ENCODE measurements around the gene FXYD4.

The FXYD4 gene

GRCh38 chr10:43380610-43381222 is 9.3 kb downstream of the FXYD4 start:
- TF ChIP-seq RAD21 (IDR thresholded peaks at IDR 0.05; ENCODE audit: low read depth) (no peak), ZBTB7A (IDR thresholded peaks at IDR 0.05; ENCODE audit: low read depth) (no peak), USF1 (IDR thresholded peaks at IDR 0.05) (no peak), TAF1 (IDR thresholded peaks at IDR 0.05; ENCODE audit: low read depth) (no peak), MAX (IDR thresholded peaks at IDR 0.05) (no peak), TEAD4 (IDR thresholded peaks at IDR 0.05) (no peak), EGR1 (IDR thresholded peaks at IDR 0.05) (no peak), CREB1 (IDR thresholded peaks at IDR 0.05; ENCODE audit: low read depth) (no peak), NFIC (IDR thresholded peaks at IDR 0.05) (no peak)

- no peak for TF ChIP-seq TEAD4 (IDR thresholded peaks at IDR 0.05)
- no peak for TF ChIP-seq EGR1 (IDR thresholded peaks at IDR 0.05)
- no peak for TF ChIP-seq EP300 (IDR thresholded peaks at IDR 0.05; ENCODE audit: borderline replicate concordance)
- TF ChIP-seq, protein P1, sequence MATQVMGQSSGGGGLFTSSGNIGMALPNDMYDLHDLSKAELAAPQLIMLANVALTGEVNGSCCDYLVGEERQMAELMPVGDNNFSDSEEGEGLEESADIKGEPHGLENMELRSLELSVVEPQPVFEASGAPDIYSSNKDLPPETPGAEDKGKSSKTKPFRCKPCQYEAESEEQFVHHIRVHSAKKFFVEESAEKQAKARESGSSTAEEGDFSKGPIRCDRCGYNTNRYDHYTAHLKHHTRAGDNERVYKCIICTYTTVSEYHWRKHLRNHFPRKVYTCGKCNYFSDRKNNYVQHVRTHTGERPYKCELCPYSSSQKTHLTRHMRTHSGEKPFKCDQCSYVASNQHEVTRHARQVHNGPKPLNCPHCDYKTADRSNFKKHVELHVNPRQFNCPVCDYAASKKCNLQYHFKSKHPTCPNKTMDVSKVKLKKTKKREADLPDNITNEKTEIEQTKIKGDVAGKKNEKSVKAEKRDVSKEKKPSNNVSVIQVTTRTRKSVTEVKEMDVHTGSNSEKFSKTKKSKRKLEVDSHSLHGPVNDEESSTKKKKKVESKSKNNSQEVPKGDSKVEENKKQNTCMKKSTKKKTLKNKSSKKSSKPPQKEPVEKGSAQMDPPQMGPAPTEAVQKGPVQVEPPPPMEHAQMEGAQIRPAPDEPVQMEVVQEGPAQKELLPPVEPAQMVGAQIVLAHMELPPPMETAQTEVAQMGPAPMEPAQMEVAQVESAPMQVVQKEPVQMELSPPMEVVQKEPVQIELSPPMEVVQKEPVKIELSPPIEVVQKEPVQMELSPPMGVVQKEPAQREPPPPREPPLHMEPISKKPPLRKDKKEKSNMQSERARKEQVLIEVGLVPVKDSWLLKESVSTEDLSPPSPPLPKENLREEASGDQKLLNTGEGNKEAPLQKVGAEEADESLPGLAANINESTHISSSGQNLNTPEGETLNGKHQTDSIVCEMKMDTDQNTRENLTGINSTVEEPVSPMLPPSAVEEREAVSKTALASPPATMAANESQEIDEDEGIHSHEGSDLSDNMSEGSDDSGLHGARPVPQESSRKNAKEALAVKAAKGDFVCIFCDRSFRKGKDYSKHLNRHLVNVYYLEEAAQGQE (IDR thresholded peaks at IDR 0.05; ENCODE audit: low read depth) = no peak
- TF ChIP-seq MAX (IDR thresholded peaks at IDR 0.05) = no peak
- no peak for TF ChIP-seq TCF12 (IDR thresholded peaks at IDR 0.05; ENCODE audit: low read depth)
- no peak for TF ChIP-seq CEBPB (IDR thresholded peaks at IDR 0.05)
- TF ChIP-seq RAD21 (IDR thresholded peaks at IDR 0.05; ENCODE audit: low read depth) = no peak
- TF ChIP-seq FOXM1 (IDR thresholded peaks at IDR 0.05; ENCODE audit: borderline replicate concordance, low read depth) = no peak
- no peak for TF ChIP-seq ZBTB7A (IDR thresholded peaks at IDR 0.05; ENCODE audit: low read depth)
- TF ChIP-seq CREB1 (IDR thresholded peaks at IDR 0.05; ENCODE audit: low read depth) = no peak
- no peak for TF ChIP-seq NFIC (IDR thresholded peaks at IDR 0.05)
- TF ChIP-seq USF1 (IDR thresholded peaks at IDR 0.05) = no peak
- no peak for TF ChIP-seq TAF1 (IDR thresholded peaks at IDR 0.05; ENCODE audit: low read depth)
- no peak for TF ChIP-seq YY1 (IDR thresholded peaks at IDR 0.05; ENCODE audit: low read depth)
These were observed 12.0 kb downstream of the FXYD4 start for GRCh38 chr10:43383204-43383971.

DNA sequence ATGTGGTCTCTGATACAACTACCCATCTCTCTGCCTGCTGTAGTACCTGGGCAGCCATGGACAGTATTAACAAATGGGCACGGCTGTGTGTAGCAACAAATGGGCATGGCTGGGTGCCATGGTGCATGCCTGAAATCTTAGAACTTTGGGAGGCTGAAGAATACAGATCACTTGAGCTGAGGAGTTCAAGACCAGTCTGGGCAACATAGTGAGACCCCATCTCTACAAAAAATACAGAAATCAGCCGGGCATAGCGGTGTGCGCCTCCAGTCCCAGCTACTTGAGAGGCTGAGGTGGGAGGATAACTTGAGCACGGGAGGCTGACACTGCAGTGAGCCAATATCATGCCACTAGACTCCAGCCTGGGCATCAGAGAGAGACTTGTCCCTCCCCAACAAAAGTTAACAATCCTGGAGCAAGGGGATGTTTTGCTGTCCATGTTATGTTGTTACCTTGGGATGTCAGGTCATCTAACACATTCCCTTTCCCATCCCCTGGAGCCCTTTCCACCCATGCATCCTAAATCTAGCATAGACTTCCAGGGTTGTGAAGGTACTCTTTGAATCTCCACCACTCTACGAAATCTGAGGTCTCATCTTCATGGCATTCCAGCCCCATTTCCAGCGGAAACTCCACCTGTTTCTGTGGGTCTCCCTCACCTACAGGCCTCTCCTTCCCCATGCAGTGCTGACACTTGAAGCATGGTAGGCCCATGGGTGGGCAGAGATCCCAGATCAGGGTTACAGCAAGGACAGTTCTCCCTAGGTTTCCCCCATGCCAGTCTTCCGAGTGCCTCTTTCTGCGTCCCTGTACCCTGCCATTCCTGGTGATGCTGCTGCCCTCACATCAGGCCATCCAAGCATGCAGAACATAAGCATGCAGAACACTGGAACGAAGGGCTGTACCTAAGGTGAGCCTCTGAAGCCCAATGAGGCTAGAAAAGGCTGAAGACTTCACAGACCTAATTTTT is 13.1 kb downstream of the FXYD4 start:
- TF ChIP-seq RAD21 (IDR thresholded peaks at IDR 0.05; ENCODE audit: low read depth) (no peak), YY1 (IDR thresholded peaks at IDR 0.05; ENCODE audit: low read depth) (no peak), TEAD4 (IDR thresholded peaks at IDR 0.05) (no peak; the same call in 1 of the 2 replicates), MAX (IDR thresholded peaks at IDR 0.05) (no peak), ZBTB7A (IDR thresholded peaks at IDR 0.05; ENCODE audit: low read depth) (no peak), FOXM1 (IDR thresholded peaks at IDR 0.05; ENCODE audit: borderline replicate concordance, low read depth) (no peak), EGR1 (IDR thresholded peaks at IDR 0.05) (no peak), CEBPB (IDR thresholded peaks at IDR 0.05) (no peak), TAF1 (IDR thresholded peaks at IDR 0.05; ENCODE audit: low read depth) (no peak), EP300 (IDR thresholded peaks at IDR 0.05; ENCODE audit: borderline replicate concordance) (no peak), TCF12 (IDR thresholded peaks at IDR 0.05; ENCODE audit: low read depth) (no peak; the same call in 1 of the 2 replicates), USF1 (IDR thresholded peaks at IDR 0.05) (no peak), NFIC (IDR thresholded peaks at IDR 0.05) (no peak), CREB1 (IDR thresholded peaks at IDR 0.05; ENCODE audit: low read depth) (no peak)
- TF ChIP-seq, protein P1 (IDR thresholded peaks at IDR 0.05; ENCODE audit: low read depth) = no peak

All from Ishikawa (cell line).